ENCODE results near the gene CYB561D2. TPM values are rescaled to one million over a fixed set of nuclear protein-coding genes. Genes with fewer than 3 reads are reported as not detected.

CYB561D2 gene
- total and polyA plus RNA-seq, 10 of the 15 experiments (the other 5 are each of a cell fraction or from before 2014, with no cell fraction given): 7.6 to 39.2 (median 18.8) TPM

GRCh38 chr3:50358355-50358910 is 7.8 kb downstream of the CYB561D2 start:
- BruUV-seq (replicated peaks): no TSS peak
- no peak for ATAC-seq
- TF ChIP-seq SIN3A (IDR thresholded peaks at IDR 0.05; ENCODE audit: low read depth, low read length) (no peak), POLR2AphosphoS2 (IDR thresholded peaks at IDR 0.05; ENCODE audit: low read depth, low read length) (no peak), STAT3 (IDR thresholded peaks at IDR 0.05; ENCODE audit: low read depth, low read length) (no peak), CUX1 (IDR thresholded peaks at IDR 0.05; ENCODE audit: insufficient replicate concordance, low read depth, low read length) (no peak), SIX5 (IDR thresholded peaks at IDR 0.05; ENCODE audit: low read depth, low read length, severe bottlenecking) (no peak), SUPT20H (IDR thresholded peaks at IDR 0.05; ENCODE audit: borderline replicate concordance, control insufficient read depth, low read depth, low read length) (no peak), POLR2A (IDR thresholded peaks at IDR 0.05; ENCODE audit: low read depth, low read length) (no peak), PRDM15 (CRISPR knock-in tag; IDR thresholded peaks at IDR 0.05) (no peak), SMC3 (IDR thresholded peaks at IDR 0.05; ENCODE audit: borderline replicate concordance, low read length) (no peak), IKZF1 (conservative IDR thresholded peaks at IDR 0.05) (no peak), BCLAF1 (IDR thresholded peaks at IDR 0.05) (no peak), HDAC6 (IDR thresholded peaks at IDR 0.05; ENCODE audit: unreplicated experiment) (no peak)

More at GRCh38 chr3:50358355-50358910, 7.8 kb downstream of the CYB561D2 start:
- Histone ChIP-seq H4K20me1 (ENCODE audit: control insufficient read depth, insufficient read depth) (peaks cover 2% of the 10 kb centered on the region; the same call in 1 of the 2 replicates), H3K4me3 (peak overlapping the region; percentile 78), H3K4me1 (ENCODE audit: control insufficient read depth, insufficient read depth, low read length) (peaks cover 18% of the 10 kb centered on the region), H3K9me3 (replicated peaks; ENCODE audit: control insufficient read depth, insufficient read depth, low read length) (no peaks in the 10 kb centered on the region), H3K4me2 (ENCODE audit: control insufficient read depth, insufficient read depth) (peak overlapping the region; percentile 97), H3K36me3 (ENCODE audit: control insufficient read depth in 2 of 2, insufficient read depth in 2 of 2, low read length in 1 of 2) (peaks cover 6 to 21% of the 10 kb centered on the region in 2 experiments; a peak in 2 of 4 replicates), H3K27me3 (replicated peaks in 1 of 2; ENCODE audit: control insufficient read depth in 2 of 2, insufficient read depth in 2 of 2, low read length in 1 of 2) (no peaks in the 10 kb centered on the region), H3K9ac (ENCODE audit: control insufficient read depth, insufficient read depth, low read length) (peak overlapping the region; percentile 85), H2AFZ (ENCODE audit: control insufficient read depth, low read depth, low read length) (no peak overlapping the region), H3K27ac (ENCODE audit: control insufficient read depth, insufficient read depth) (peak overlapping the region; percentile 63), H3K79me2 (ENCODE audit: control insufficient read depth, insufficient read depth, low read length) (peaks cover 33% of the 10 kb centered on the region)
- POLR2A ChIA-PET: interaction anchor here (2.5 kb wide), 1 partner anchor 21 kb away, joined by 8 read pairs; no protein-coding TSS in a partner anchor
- RAD21 ChIA-PET (ENCODE audit: unreplicated experiment): no interaction called here
- CTCF ChIA-PET: interaction anchor here (2.9 kb wide), 1 partner anchor 10 kb away, joined by 22 read pairs; no protein-coding TSS in a partner anchor
- FAIRE-seq (no peak), DNase-seq (ENCODE audit: low read depth, low spot score) (no peak)
- WGBS (ENCODE audit: insufficient coverage, insufficient replicate concordance, low lambda C conversion rate, missing lambda C conversion rate): 51% methylated on average over 24 of the region's 24 CpGs
- intact Hi-C loops (cut with micrococcal nuclease; ENCODE audit: unreplicated experiment): no loop called here
- in situ Hi-C loops (cut with MboI): loop anchor here (10.0 kb wide), 1 partner anchor 1026 kb away; the partner anchor contains the start of gene MANF
- SMC1A ChIA-PET (ENCODE audit: uncharacterized antibody, unreplicated experiment): no interaction called here

Data from GM12878 (cell line).